SK-N-SH treated with all-trans-retinoic acid at 6 μM for 48 hours (cell line): ENCODE measurements around the gene KRTAP1-1.

Experiments used
- ATAC-seq: fragments of 200-7000 bp; cut with Tn5 transposase; 3 replicates; pipeline ENCODE4 v1.9.1; 2020; ENCODE audit warnings: mild to moderate bottlenecking, moderate library complexity
- ARNTL ChIP-seq: fragments of 450-650 bp; formaldehyde crosslinking; IDR thresholded peaks from 2 replicates; pipeline ENCODE4 v1.5.0; 2020; ENCODE audit warnings: low read depth, mild to moderate bottlenecking, moderate library complexity, borderline replicate concordance
- BACH2 ChIP-seq: fragments of 250-450 bp; sonication (Bioruptor Pico); IDR thresholded peaks from 2 replicates; pipeline ENCODE4 v1.9.0; 2021; ENCODE audit warnings: mild to moderate bottlenecking, borderline replicate concordance
- CSDC2 ChIP-seq: fragments of 250-450 bp; sonication (Bioruptor Pico); IDR thresholded peaks from 2 replicates; pipeline ENCODE4 v1.5.0; 2020; ENCODE audit warnings: mild to moderate bottlenecking, moderate library complexity
- ESRRG ChIP-seq: fragments of 250-450 bp; sonication (Bioruptor Pico); IDR thresholded peaks from 2 replicates; pipeline ENCODE4 v1.6.1; 2021; ENCODE audit warnings: mild to moderate bottlenecking
- GLIS3 ChIP-seq: fragments of 250-450 bp; sonication (Bioruptor Pico); IDR thresholded peaks from 2 replicates; pipeline ENCODE4 v1.5.0; 2020; ENCODE audit warnings: mild to moderate bottlenecking, moderate library complexity
- ISL1 ChIP-seq: fragments of 250-450 bp; sonication (Bioruptor Pico); IDR thresholded peaks from 2 replicates; pipeline ENCODE4 v2.1.2; 2022; ENCODE audit warnings: mild to moderate bottlenecking, moderate library complexity
- OSR1 ChIP-seq: fragments of 250-450 bp; sonication (Bioruptor Pico); IDR thresholded peaks from 2 replicates; pipeline ENCODE4 v1.8.0; 2022; ENCODE audit warnings: moderate library complexity, mild to moderate bottlenecking, inconsistent platforms
- POU6F1 ChIP-seq: fragments of 250-450 bp; sonication (Bioruptor Pico); IDR thresholded peaks from 2 replicates; pipeline ENCODE4 v1.8.0; 2021; ENCODE audit warnings: low read depth, mild to moderate bottlenecking, moderate library complexity, borderline replicate concordance
- PPARA ChIP-seq: fragments of 250-450 bp; sonication (Bioruptor Pico); IDR thresholded peaks from 2 replicates; pipeline ENCODE4 v1.5.0; 2020; ENCODE audit warnings: mild to moderate bottlenecking, borderline replicate concordance
- RARB ChIP-seq: fragments of 250-450 bp; sonication (Bioruptor Pico); IDR thresholded peaks from 2 replicates; pipeline ENCODE4 v1.8.0; 2021; ENCODE audit warnings: mild to moderate bottlenecking, moderate library complexity
- TOX ChIP-seq: fragments of 250-450 bp; sonication (Bioruptor Pico); IDR thresholded peaks from 2 replicates; pipeline ENCODE4 v1.8.0; 2021; ENCODE audit warnings: mild to moderate bottlenecking, moderate library complexity, borderline replicate concordance
- ZFP3 ChIP-seq: fragments of 250-450 bp; sonication (Bioruptor Pico); IDR thresholded peaks from 2 replicates; pipeline ENCODE4 v1.5.0; 2020; ENCODE audit warnings: mild to moderate bottlenecking, moderate library complexity
- ZFP30 ChIP-seq: fragments of 450-650 bp; formaldehyde crosslinking; IDR thresholded peaks from 2 replicates; pipeline ENCODE4 v1.5.0; 2022; ENCODE audit warnings: mild to moderate bottlenecking, moderate library complexity
- ZNF70 ChIP-seq: fragments of 450-650 bp; formaldehyde crosslinking; IDR thresholded peaks from 2 replicates; pipeline ENCODE4 v1.5.0; 2020; ENCODE audit warnings: mild to moderate bottlenecking, moderate library complexity
- ZNF8 ChIP-seq: fragments of 450-650 bp; formaldehyde crosslinking; IDR thresholded peaks from 2 replicates; pipeline ENCODE4 v1.5.0; 2020; ENCODE audit warnings: mild to moderate bottlenecking, moderate library complexity
- TF ChIP-seq, protein P1 (sequence below): fragments of 250-450 bp; sonication (Bioruptor Pico); IDR thresholded peaks from 2 replicates; pipeline ENCODE4 v1.5.0; 2020; ENCODE audit warnings: mild to moderate bottlenecking, moderate library complexity
- TF ChIP-seq, protein P2 (sequence below): fragments of 250-450 bp; sonication (Bioruptor Pico); IDR thresholded peaks from 2 replicates; pipeline ENCODE4 v1.8.0; 2020; ENCODE audit warnings: mild to moderate bottlenecking, moderate library complexity, borderline replicate concordance
- TF ChIP-seq, protein P3 (sequence below): fragments of 250-450 bp; sonication (Bioruptor Pico); IDR thresholded peaks from 2 replicates; pipeline ENCODE4 v1.5.1; 2021; ENCODE audit warnings: mild to moderate bottlenecking, moderate library complexity
- TF ChIP-seq, protein P4 (sequence below): fragments of 250-450 bp; sonication (Bioruptor Pico); IDR thresholded peaks from 2 replicates; pipeline ENCODE4 v1.5.1; 2020; ENCODE audit warnings: low read depth, mild to moderate bottlenecking, moderate library complexity

The KRTAP1-1 gene

DNA sequence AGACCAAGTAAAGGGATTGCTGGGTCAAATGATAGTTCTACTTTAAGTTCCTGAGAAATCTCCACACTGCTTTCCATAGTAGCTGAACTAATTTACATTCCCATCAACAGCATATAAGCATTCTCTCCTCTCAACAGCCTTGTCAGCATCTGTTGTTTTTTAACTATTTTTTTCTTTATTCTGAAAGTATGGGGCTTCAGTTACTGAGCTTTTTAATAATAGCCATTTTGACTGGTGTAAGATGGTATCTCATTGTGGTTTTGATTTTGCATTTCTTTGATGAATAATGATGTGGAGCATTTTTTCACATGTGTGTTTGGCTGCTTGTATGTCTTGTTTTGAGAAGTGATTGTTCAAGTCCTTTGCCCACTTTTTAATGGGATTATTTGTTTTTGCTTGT is 11.3 kb upstream of the KRTAP1-1 start:
- TF ChIP-seq GLIS3 (CRISPR knock-in tag) (no peak), ZFP3 (CRISPR knock-in tag) (no peak), OSR1 (CRISPR knock-in tag) (no peak), TOX (CRISPR knock-in tag) (no peak), RARB (CRISPR knock-in tag) (no peak), ZNF70 (no peak), ZNF8 (CRISPR knock-in tag) (no peak), CSDC2 (no peak), BACH2 (CRISPR knock-in tag) (no peak), POU6F1 (CRISPR knock-in tag) (no peak), ISL1 (no peak)
- TF ChIP-seq, protein P1, sequence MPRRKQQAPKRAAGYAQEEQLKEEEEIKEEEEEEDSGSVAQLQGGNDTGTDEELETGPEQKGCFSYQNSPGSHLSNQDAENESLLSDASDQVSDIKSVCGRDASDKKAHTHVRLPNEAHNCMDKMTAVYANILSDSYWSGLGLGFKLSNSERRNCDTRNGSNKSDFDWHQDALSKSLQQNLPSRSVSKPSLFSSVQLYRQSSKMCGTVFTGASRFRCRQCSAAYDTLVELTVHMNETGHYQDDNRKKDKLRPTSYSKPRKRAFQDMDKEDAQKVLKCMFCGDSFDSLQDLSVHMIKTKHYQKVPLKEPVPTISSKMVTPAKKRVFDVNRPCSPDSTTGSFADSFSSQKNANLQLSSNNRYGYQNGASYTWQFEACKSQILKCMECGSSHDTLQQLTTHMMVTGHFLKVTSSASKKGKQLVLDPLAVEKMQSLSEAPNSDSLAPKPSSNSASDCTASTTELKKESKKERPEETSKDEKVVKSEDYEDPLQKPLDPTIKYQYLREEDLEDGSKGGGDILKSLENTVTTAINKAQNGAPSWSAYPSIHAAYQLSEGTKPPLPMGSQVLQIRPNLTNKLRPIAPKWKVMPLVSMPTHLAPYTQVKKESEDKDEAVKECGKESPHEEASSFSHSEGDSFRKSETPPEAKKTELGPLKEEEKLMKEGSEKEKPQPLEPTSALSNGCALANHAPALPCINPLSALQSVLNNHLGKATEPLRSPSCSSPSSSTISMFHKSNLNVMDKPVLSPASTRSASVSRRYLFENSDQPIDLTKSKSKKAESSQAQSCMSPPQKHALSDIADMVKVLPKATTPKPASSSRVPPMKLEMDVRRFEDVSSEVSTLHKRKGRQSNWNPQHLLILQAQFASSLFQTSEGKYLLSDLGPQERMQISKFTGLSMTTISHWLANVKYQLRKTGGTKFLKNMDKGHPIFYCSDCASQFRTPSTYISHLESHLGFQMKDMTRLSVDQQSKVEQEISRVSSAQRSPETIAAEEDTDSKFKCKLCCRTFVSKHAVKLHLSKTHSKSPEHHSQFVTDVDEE (CRISPR knock-in tag) = no peak
- TF ChIP-seq, protein P2, sequence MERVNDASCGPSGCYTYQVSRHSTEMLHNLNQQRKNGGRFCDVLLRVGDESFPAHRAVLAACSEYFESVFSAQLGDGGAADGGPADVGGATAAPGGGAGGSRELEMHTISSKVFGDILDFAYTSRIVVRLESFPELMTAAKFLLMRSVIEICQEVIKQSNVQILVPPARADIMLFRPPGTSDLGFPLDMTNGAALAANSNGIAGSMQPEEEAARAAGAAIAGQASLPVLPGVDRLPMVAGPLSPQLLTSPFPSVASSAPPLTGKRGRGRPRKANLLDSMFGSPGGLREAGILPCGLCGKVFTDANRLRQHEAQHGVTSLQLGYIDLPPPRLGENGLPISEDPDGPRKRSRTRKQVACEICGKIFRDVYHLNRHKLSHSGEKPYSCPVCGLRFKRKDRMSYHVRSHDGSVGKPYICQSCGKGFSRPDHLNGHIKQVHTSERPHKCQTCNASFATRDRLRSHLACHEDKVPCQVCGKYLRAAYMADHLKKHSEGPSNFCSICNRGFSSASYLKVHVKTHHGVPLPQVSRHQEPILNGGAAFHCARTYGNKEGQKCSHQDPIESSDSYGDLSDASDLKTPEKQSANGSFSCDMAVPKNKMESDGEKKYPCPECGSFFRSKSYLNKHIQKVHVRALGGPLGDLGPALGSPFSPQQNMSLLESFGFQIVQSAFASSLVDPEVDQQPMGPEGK (CRISPR knock-in tag) = no peak
- TF ChIP-seq, protein P3, sequence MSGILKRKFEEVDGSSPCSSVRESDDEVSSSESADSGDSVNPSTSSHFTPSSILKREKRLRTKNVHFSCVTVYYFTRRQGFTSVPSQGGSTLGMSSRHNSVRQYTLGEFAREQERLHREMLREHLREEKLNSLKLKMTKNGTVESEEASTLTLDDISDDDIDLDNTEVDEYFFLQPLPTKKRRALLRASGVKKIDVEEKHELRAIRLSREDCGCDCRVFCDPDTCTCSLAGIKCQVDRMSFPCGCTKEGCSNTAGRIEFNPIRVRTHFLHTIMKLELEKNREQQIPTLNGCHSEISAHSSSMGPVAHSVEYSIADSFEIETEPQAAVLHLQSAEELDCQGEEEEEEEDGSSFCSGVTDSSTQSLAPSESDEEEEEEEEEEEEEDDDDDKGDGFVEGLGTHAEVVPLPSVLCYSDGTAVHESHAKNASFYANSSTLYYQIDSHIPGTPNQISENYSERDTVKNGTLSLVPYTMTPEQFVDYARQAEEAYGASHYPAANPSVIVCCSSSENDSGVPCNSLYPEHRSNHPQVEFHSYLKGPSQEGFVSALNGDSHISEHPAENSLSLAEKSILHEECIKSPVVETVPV (CRISPR knock-in tag) = no peak
- TF ChIP-seq, protein P4, sequence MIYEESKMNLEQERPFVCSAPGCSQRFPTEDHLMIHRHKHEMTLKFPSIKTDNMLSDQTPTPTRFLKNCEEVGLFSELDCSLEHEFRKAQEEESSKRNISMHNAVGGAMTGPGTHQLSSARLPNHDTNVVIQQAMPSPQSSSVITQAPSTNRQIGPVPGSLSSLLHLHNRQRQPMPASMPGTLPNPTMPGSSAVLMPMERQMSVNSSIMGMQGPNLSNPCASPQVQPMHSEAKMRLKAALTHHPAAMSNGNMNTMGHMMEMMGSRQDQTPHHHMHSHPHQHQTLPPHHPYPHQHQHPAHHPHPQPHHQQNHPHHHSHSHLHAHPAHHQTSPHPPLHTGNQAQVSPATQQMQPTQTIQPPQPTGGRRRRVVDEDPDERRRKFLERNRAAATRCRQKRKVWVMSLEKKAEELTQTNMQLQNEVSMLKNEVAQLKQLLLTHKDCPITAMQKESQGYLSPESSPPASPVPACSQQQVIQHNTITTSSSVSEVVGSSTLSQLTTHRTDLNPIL (CRISPR knock-in tag) = no peak
- no peak for ATAC-seq

GRCh38 chr17:41049110-41049509 is 7.9 kb upstream of the KRTAP1-1 start:
- TF ChIP-seq GLIS3 (CRISPR knock-in tag) = no peak
- TF ChIP-seq, protein P2 (CRISPR knock-in tag) = no peak
- TF ChIP-seq ZFP3 (CRISPR knock-in tag) = no peak
- TF ChIP-seq PPARA (CRISPR knock-in tag) = no peak
- no peak for TF ChIP-seq ZNF70
- TF ChIP-seq ZFP30 (CRISPR knock-in tag) = no peak
- TF ChIP-seq, protein P3 (CRISPR knock-in tag) = no peak
- no peak for TF ChIP-seq ARNTL
- TF ChIP-seq POU6F1 (CRISPR knock-in tag) = no peak
- no peak for TF ChIP-seq RARB (CRISPR knock-in tag)
- no peak for TF ChIP-seq ESRRG (CRISPR knock-in tag)
- no peak for TF ChIP-seq CSDC2
- TF ChIP-seq, protein P4 (CRISPR knock-in tag) = no peak
- no peak for TF ChIP-seq BACH2 (CRISPR knock-in tag)
- ATAC-seq = no peak
